ENCODE measurements around the gene CPB1. TPM values are rescaled to one million over a fixed set of nuclear protein-coding genes. Genes with fewer than 3 reads are reported as not detected.

CPB1 gene
- total RNA-seq, 1 donor from 2014 or later, result not detected

DNA sequence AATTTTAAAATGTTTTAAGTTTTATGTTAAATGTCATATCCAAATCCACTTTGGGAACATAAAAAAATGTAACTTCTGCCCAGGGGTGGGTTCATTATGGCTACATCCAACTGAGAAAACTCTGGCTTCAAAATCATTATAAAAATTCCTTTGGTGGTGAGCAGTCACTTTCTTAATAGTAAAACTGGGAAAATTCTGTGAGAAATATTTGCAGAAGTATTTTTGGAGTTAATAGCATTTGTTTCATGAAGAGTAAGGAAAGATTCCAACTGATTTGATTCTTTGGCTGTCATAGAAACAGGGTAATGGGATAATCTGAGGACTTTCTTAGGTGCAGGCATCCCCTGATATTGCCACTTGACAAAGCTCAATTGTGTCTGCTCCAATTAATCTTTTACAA, 76.3 kb downstream of the CPB1 start:
- no peak for DNase-seq (ENCODE audit: low spot score, unreplicated experiment)
- Mint-ChIP-seq H3K27ac (no peak overlapping the region), H3K4me3 (ENCODE audit: low read depth) (no peak overlapping the region), H3K4me1 (ENCODE audit: low read depth) (no peaks in the 10 kb centered on the region), H3K9me3 (ENCODE audit: low read depth) (no peaks in the 10 kb centered on the region), H3K27me3 (no peaks in the 10 kb centered on the region), H3K36me3 (ENCODE audit: insufficient read depth) (no peaks in the 10 kb centered on the region)
- TF ChIP-seq, protein P1, sequence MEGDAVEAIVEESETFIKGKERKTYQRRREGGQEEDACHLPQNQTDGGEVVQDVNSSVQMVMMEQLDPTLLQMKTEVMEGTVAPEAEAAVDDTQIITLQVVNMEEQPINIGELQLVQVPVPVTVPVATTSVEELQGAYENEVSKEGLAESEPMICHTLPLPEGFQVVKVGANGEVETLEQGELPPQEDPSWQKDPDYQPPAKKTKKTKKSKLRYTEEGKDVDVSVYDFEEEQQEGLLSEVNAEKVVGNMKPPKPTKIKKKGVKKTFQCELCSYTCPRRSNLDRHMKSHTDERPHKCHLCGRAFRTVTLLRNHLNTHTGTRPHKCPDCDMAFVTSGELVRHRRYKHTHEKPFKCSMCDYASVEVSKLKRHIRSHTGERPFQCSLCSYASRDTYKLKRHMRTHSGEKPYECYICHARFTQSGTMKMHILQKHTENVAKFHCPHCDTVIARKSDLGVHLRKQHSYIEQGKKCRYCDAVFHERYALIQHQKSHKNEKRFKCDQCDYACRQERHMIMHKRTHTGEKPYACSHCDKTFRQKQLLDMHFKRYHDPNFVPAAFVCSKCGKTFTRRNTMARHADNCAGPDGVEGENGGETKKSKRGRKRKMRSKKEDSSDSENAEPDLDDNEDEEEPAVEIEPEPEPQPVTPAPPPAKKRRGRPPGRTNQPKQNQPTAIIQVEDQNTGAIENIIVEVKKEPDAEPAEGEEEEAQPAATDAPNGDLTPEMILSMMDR (IDR thresholded peaks at IDR 0.05; ENCODE audit: unreplicated experiment), result no peak

DNA sequence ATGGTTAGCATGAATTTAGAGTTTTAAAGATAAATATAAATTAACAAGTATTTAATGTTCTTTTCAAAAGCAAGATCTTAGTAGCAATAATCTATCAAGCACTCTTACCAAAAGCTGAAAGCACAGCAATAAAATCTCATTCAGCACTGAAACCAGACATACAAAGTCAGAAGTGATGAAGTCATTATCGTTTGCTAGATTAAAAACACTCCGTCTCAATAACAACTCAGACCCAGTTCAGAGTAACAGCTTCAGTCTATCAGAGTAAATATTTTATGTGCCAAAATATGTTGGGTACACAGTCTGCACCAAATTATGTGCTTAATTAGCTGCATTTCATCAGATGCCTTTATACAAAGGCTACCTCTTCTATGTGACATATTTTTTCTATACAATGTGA, 79.1 kb downstream of the CPB1 start:
- H3K27ac Mint-ChIP-seq, result no peak overlapping the region
- H3K4me3 Mint-ChIP-seq (ENCODE audit: low read depth), result no peak overlapping the region
- H3K4me1 Mint-ChIP-seq (ENCODE audit: low read depth), result no peaks in the 10 kb centered on the region
- TF ChIP-seq, protein P1 (IDR thresholded peaks at IDR 0.05; ENCODE audit: unreplicated experiment), result no peak
- no peaks in the 10 kb centered on the region for H3K9me3 Mint-ChIP-seq (ENCODE audit: low read depth)
- no peaks in the 10 kb centered on the region for H3K27me3 Mint-ChIP-seq
- H3K36me3 Mint-ChIP-seq (ENCODE audit: insufficient read depth), result no peaks in the 10 kb centered on the region
- no peak for DNase-seq (ENCODE audit: low spot score, unreplicated experiment)

Other genes with a start within 250 kb of the CPB1 start
- gene AGTR1, start 129.9 kb upstream of the CPB1 start, total RNA-seq, result 7.7 and 8.2 TPM in 2 replicates
- gene CPA3, start 37.5 kb downstream of the CPB1 start, total RNA-seq, result not detected in 2 replicates
- gene GYG1, start 163.7 kb downstream of the CPB1 start, total RNA-seq, result 26.0 and 27.3 TPM in 2 replicates